GM23338 (cell line): ENCODE measurements around the gene CUX1. TPM values are rescaled to one million over a fixed set of nuclear protein-coding genes. Genes with fewer than 3 reads are reported as not detected.

ENCODE experiments used
- ATAC-seq: fragments of 200-7000 bp; cut with Tn5 transposase; 3 replicates; pipeline ENCODE4 v1.9.1; 2020
- DNase-seq: peaks from one replicate; pipeline ENCODE4 v3.0.0-alpha.2; 2015; ENCODE audit warnings: low spot score
- H2AFZ ChIP-seq: fragments of 200-600 bp; sonication (generic); 2 replicates; pipeline ENCODE4 v1.8.0; 2016; ENCODE audit warnings: antibody characterized with exemption, mild to moderate bottlenecking, moderate library complexity
- H3F3A ChIP-seq: fragments of 200-600 bp; sonication (generic); replicated peaks from 2 replicates; pipeline ENCODE4 v1.8.0; 2017; ENCODE audit warnings: antibody characterized with exemption, mixed run types, low read depth
- H3K27ac ChIP-seq: fragments of 200-600 bp; sonication (generic); 2 replicates; pipeline ENCODE4 v1.6.1; 2016; ENCODE audit warnings: low read depth
- H3K27me3 ChIP-seq: fragments of 200-600 bp; sonication (generic); 2 replicates; pipeline ENCODE4 v1.8.0; 2016; ENCODE audit warnings: mild to moderate bottlenecking, mixed run types, moderate library complexity; ENCODE audit not compliant: insufficient read depth
- H3K36me3 ChIP-seq: fragments of 200-600 bp; sonication (generic); 2 replicates; pipeline ENCODE4 v1.8.0; 2016; ENCODE audit warnings: mild to moderate bottlenecking; ENCODE audit not compliant: insufficient read depth
- H3K4me1 ChIP-seq: fragments of 200-600 bp; sonication (generic); 2 replicates; pipeline ENCODE4 v1.8.0; 2016; ENCODE audit warnings: mild to moderate bottlenecking, moderate library complexity; ENCODE audit not compliant: insufficient read depth
- H3K4me2 ChIP-seq: fragments of 200-600 bp; sonication (generic); 2 replicates; pipeline ENCODE4 v1.7.1; 2017; ENCODE audit warnings: mixed run types
- H3K4me3 ChIP-seq: fragments of 200-600 bp; sonication (generic); 2 replicates; pipeline ENCODE4 v1.6.1; 2016; ENCODE audit warnings: mixed run types
- H3K79me2 ChIP-seq: fragments of 200-600 bp; sonication (generic); replicated peaks from 2 replicates; pipeline ENCODE4 v1.8.0; 2017; ENCODE audit warnings: mild to moderate bottlenecking; ENCODE audit not compliant: insufficient read depth
- H3K9me2 ChIP-seq: fragments of 200-600 bp; sonication (generic); 2 replicates; pipeline ENCODE4 v1.8.0; 2017; ENCODE audit not compliant: insufficient read depth
- H4K20me1 ChIP-seq: fragments of 200-600 bp; sonication (generic); replicated peaks from 2 replicates; pipeline ENCODE4 v1.8.0; 2017; ENCODE audit warnings: mild to moderate bottlenecking; ENCODE audit not compliant: insufficient read depth
- H3K27ac Mint-ChIP-seq: 2 replicates; pipeline ENCODE4 v1.8.0; 2020; ENCODE audit warnings: inconsistent platforms, mild to moderate bottlenecking, moderate library complexity, mixed read lengths
- H3K27me3 Mint-ChIP-seq: 3 replicates; pipeline ENCODE4 v1.8.0; 2022; ENCODE audit warnings: low read depth, mild to moderate bottlenecking, moderate library complexity, mixed read lengths, inconsistent platforms; ENCODE audit not compliant: insufficient read depth, poor library complexity
- H3K36me3 Mint-ChIP-seq: 3 replicates; pipeline ENCODE4 v1.8.0; 2021; ENCODE audit warnings: low read depth, mild to moderate bottlenecking, inconsistent platforms, moderate library complexity, mixed read lengths
- H3K4me1 Mint-ChIP-seq: 3 replicates; pipeline ENCODE4 v1.8.0; 2020; ENCODE audit warnings: mild to moderate bottlenecking, inconsistent platforms, mixed read lengths
- H3K4me3 Mint-ChIP-seq: 3 replicates; pipeline ENCODE4 v1.8.0; 2021; ENCODE audit warnings: moderate library complexity, mild to moderate bottlenecking, inconsistent platforms, mixed read lengths
- H3K9me3 Mint-ChIP-seq: 3 replicates; pipeline ENCODE4 v1.8.0; 2020; ENCODE audit warnings: moderate library complexity, mild to moderate bottlenecking, inconsistent platforms, mixed read lengths
- CTCF ChIP-seq, 2 experiments: fragments of 200-600 bp in 1 of 2; sonication (generic) in 1 of 2; conservative IDR thresholded peaks; 2 replicates each; pipeline versions ENCODE4 v1.5.1 to v1.6.1; 2016 to 2017; ENCODE audit warnings: antibody characterized with exemption in 2 of 2, low read depth in 2 of 2, mild to moderate bottlenecking in 2 of 2, moderate library complexity in 1 of 2
- EZH2 ChIP-seq: fragments of 200-600 bp; sonication (generic); IDR thresholded peaks from one replicate; pipeline ENCODE4 v1.8.0; 2017; ENCODE audit warnings: antibody characterized with exemption, mild to moderate bottlenecking, low read depth; ENCODE audit not compliant: unreplicated experiment
- JUNB ChIP-seq: IDR thresholded peaks from one replicate; pipeline ENCODE4 v1.6.1; 2016; ENCODE audit warnings: antibody characterized with exemption; ENCODE audit not compliant: unreplicated experiment
- NANOG ChIP-seq: IDR thresholded peaks from 2 replicates; pipeline ENCODE4 v1.6.1; 2016; ENCODE audit warnings: antibody characterized with exemption, borderline replicate concordance
- POLR2AphosphoS5 ChIP-seq: IDR thresholded peaks from 2 replicates; pipeline ENCODE4 v1.6.1; 2016; ENCODE audit warnings: antibody characterized with exemption, low read depth
- REST ChIP-seq: IDR thresholded peaks from one replicate; pipeline ENCODE4 v1.6.1; 2018; ENCODE audit warnings: antibody characterized with exemption; ENCODE audit not compliant: unreplicated experiment
- ZNF114 ChIP-seq: fragments of 250-450 bp; sonication (Bioruptor Pico); IDR thresholded peaks from 2 replicates; pipeline ENCODE4 v1.5.0; 2020; ENCODE audit warnings: mild to moderate bottlenecking, moderate library complexity
- ZNF331 ChIP-seq: fragments of 250-450 bp; sonication (Bioruptor Pico); IDR thresholded peaks from 2 replicates; pipeline ENCODE4 v1.5.0; 2020; ENCODE audit warnings: low read depth, mild to moderate bottlenecking, moderate library complexity
- ZNF462 ChIP-seq: fragments of 250-450 bp; sonication (Bioruptor Pico); IDR thresholded peaks from 2 replicates; pipeline ENCODE4 v1.5.0; 2020; ENCODE audit warnings: mild to moderate bottlenecking, moderate library complexity
- polyA plus RNA-seq: library from polyadenylated mRNA; unstranded; fragments of >200 nt; fragmentation: Nextera tagmentation; extraction: Ambion mirVana; gene quantifications from 2 replicates; pipeline ENCODE4 v1.2.1, GENCODE V29; 2016
- total RNA-seq: library from RNA; depleted of rRNA; stranded (reverse); fragments of >200 nt; shearing (Covaris generic); gene quantifications from 2 replicates; pipeline ENCODE4 v1.2.3, GENCODE V29; 2014

Gene CUX1
- total and polyA plus RNA-seq, 2 experiments from 2014 or later = 49.9 to 64.0 TPM

- Mint-ChIP-seq H3K27ac (no peak overlapping the region), H3K36me3 (peaks cover 12% of the 10 kb centered on the region), H3K27me3 (peaks cover 2% of the 10 kb centered on the region), H3K4me3 (no peak overlapping the region), H3K4me1 (peaks cover 33% of the 10 kb centered on the region), H3K9me3 (no peaks in the 10 kb centered on the region)
- H3K9me2 ChIP-seq = no peaks in the 10 kb centered on the region
- no peaks in the 10 kb centered on the region for H4K20me1 ChIP-seq
- H3K79me2 ChIP-seq = peaks cover 6% of the 10 kb centered on the region
- DNase-seq = no peak
- H3K36me3 ChIP-seq = no peaks in the 10 kb centered on the region; the same call in none of the 2 replicates
- H2AFZ ChIP-seq = no peak overlapping the region
- H3K4me1 ChIP-seq = peaks cover 33% of the 10 kb centered on the region
- peak overlapping the region; percentile 78; the same call in 1 of the 2 replicates for H3K27ac ChIP-seq
- H3K4me2 ChIP-seq = no peak overlapping the region
- peaks cover 5% of the 10 kb centered on the region; the same call in 1 of the 2 replicates for H3F3A ChIP-seq
- H3K27me3 ChIP-seq = no peaks in the 10 kb centered on the region
- TF ChIP-seq NANOG = no peak
- no peak for TF ChIP-seq REST
- no peak for TF ChIP-seq ZNF114
- no peak for TF ChIP-seq EZH2
- TF ChIP-seq CTCF (conservative IDR thresholded peaks at IDR 0.05; ENCODE audit: low read depth in 2 of 2) = no peak
- no peak for TF ChIP-seq ZNF331 (CRISPR knock-in tag)
- no peak for ATAC-seq
- no peak overlapping the region for H3K4me3 ChIP-seq
Observed at GRCh38 chr7:102096012-102096332, 278.5 kb downstream of the CUX1 start.

GRCh38 chr7:102096706-102097427 is 279.4 kb downstream of the CUX1 start:
- ATAC-seq (no peak), DNase-seq (no peak)
- H3F3A ChIP-seq = peaks cover 5% of the 10 kb centered on the region; the same call in 1 of the 2 replicates
- no peaks in the 10 kb centered on the region for H3K9me2 ChIP-seq
- H3K4me2 ChIP-seq = no peak overlapping the region
- no peak overlapping the region for H3K27ac Mint-ChIP-seq
- no peak overlapping the region for H3K4me3 Mint-ChIP-seq
- H2AFZ ChIP-seq = no peak overlapping the region
- peaks cover 6% of the 10 kb centered on the region for H3K79me2 ChIP-seq
- H3K4me1 ChIP-seq = peaks cover 33% of the 10 kb centered on the region
- H3K27me3 ChIP-seq = no peaks in the 10 kb centered on the region
- peak overlapping the region; percentile 66; the same call in 1 of the 2 replicates for H3K27ac ChIP-seq
- H3K36me3 ChIP-seq = no peaks in the 10 kb centered on the region; the same call in none of the 2 replicates
- H3K9me3 Mint-ChIP-seq = no peaks in the 10 kb centered on the region
- H4K20me1 ChIP-seq = no peaks in the 10 kb centered on the region
- H3K27me3 Mint-ChIP-seq = peaks cover 3% of the 10 kb centered on the region
- H3K4me3 ChIP-seq = no peak overlapping the region
- peaks cover 14% of the 10 kb centered on the region for H3K36me3 Mint-ChIP-seq
- H3K4me1 Mint-ChIP-seq = peaks cover 33% of the 10 kb centered on the region
- TF ChIP-seq ZNF462 = no peak
- no peak for TF ChIP-seq POLR2AphosphoS5
- no peak for TF ChIP-seq JUNB
- TF ChIP-seq ZNF114 = no peak
